Keratinocyte (primary cell): ENCODE results near the gene SCAP. TPM values are rescaled to one million over a fixed set of nuclear protein-coding genes. Genes with fewer than 3 reads are reported as not detected.

Experiments
- DNase-seq: peaks from one replicate; pipeline ENCODE4 v3.0.0-alpha.2; 2011; ENCODE audit warnings: low read depth, missing footprints, low spot score
- FAIRE-seq: peaks from 2 replicates; lab custom pipeline; 2011; peaks lifted over from hg19 to GRCh38; lab: Jason Lieb, UNC
- H2AFZ ChIP-seq: 2 replicates; pipeline ENCODE4 v1.6.0; 2012; ENCODE audit warnings: low read length, control low read depth, inconsistent platforms; ENCODE audit not compliant: control insufficient read depth
- H3K27ac ChIP-seq: 2 replicates; pipeline ENCODE4 v1.5.1; 2011; ENCODE audit warnings: low read length; ENCODE audit not compliant: control insufficient read depth, insufficient read depth
- H3K27me3 ChIP-seq: 3 replicates; pipeline ENCODE4 v1.6.0; 2011; ENCODE audit warnings: low read length; ENCODE audit not compliant: control insufficient read depth, insufficient read depth; ENCODE audit errors: extremely low read depth
- H3K36me3 ChIP-seq, 2 experiments: 2 replicates in 1 of 2; 3 replicates in 1 of 2; pipeline ENCODE4 v1.5.1; 2011; ENCODE audit warnings: low read length in 2 of 2, mild to moderate bottlenecking in 1 of 2; ENCODE audit not compliant: control insufficient read depth in 2 of 2, insufficient read depth in 2 of 2; ENCODE audit errors: extremely low read depth in 1 of 2
- H3K4me1 ChIP-seq: 3 replicates; pipeline ENCODE4 v1.5.1; 2011; ENCODE audit warnings: low read length; ENCODE audit not compliant: control insufficient read depth, insufficient read depth; ENCODE audit errors: extremely low read depth
- H3K4me2 ChIP-seq: 3 replicates; pipeline ENCODE4 v1.6.0; 2011; ENCODE audit warnings: low read depth, low read length; ENCODE audit not compliant: control insufficient read depth, insufficient read depth; ENCODE audit errors: extremely low read depth
- H3K4me3 ChIP-seq, 3 experiments: fragments of 200-600 bp in 1 of 3; sonication (generic) in 1 of 3; 2 replicates in 2 of 3; 3 replicates in 1 of 3; pipeline ENCODE4 v1.5.1; 2011 to 2016; ENCODE audit warnings: low read length in 3 of 3, mild to moderate bottlenecking in 3 of 3, control low read depth in 2 of 3, inconsistent platforms in 1 of 3, low read depth in 1 of 3, mixed read lengths in 1 of 3, mixed run types in 1 of 3, moderate library complexity in 1 of 3; ENCODE audit not compliant: control insufficient read depth in 2 of 3, insufficient read depth in 2 of 3; ENCODE audit errors: extremely low read depth in 1 of 3
- H3K79me2 ChIP-seq: 2 replicates; pipeline ENCODE4 v1.6.0; 2012; ENCODE audit warnings: low read length; ENCODE audit not compliant: control insufficient read depth, insufficient read depth
- H3K9ac ChIP-seq: 3 replicates; pipeline ENCODE4 v1.6.0; 2011; ENCODE audit warnings: low read length; ENCODE audit not compliant: control insufficient read depth, insufficient read depth; ENCODE audit errors: extremely low read depth
- H3K9me1 ChIP-seq: 3 replicates; pipeline ENCODE4 v1.6.0; 2011; ENCODE audit warnings: low read length; ENCODE audit not compliant: control insufficient read depth, insufficient read depth; ENCODE audit errors: extremely low read depth
- H3K9me3 ChIP-seq: 2 replicates; pipeline ENCODE4 v1.5.1; 2012; ENCODE audit warnings: low read depth, low read length; ENCODE audit not compliant: control insufficient read depth
- H4K20me1 ChIP-seq: 3 replicates; pipeline ENCODE4 v1.6.0; 2011; ENCODE audit warnings: low read length; ENCODE audit not compliant: control insufficient read depth, insufficient read depth; ENCODE audit errors: extremely low read depth
- EZH2 ChIP-seq: IDR thresholded peaks from one replicate; pipeline ENCODE4 v1.6.1; 2012; ENCODE audit warnings: inconsistent platforms, mild to moderate bottlenecking, low read length, moderate library complexity
- dilution Hi-C: fragments of 300-500 bp; cut with MboI; formaldehyde crosslinking; loops from one replicate; pipeline ENCODE4 v1.7.0; 2020; ENCODE audit warnings: low sequenced_read_pairs; ENCODE audit not compliant: extremely low pct_ligation_motif_present
- polyA plus RNA-seq, 5 experiments: library from polyadenylated mRNA; depleted of rRNA in 3 of 5; stranded (reverse) in 3 of 5; stranded (forward) in 1 of 5; unstranded in 1 of 5; fragments of >200 nt; gene quantifications; 1 replicate in 1 of 5; 2 replicates in 3 of 5; 3 replicates in 1 of 5; pipeline versions ENCODE4 v1.2.1 to v1.2.3, GENCODE V29; 2011 to 2012; ENCODE audit warnings: missing spikeins in 2 of 5, low read depth in 1 of 5, low replicate concordance in 1 of 5
- TF ChIP-seq, protein P1 (sequence below), 3 experiments: IDR thresholded peaks in 1 of 3; conservative IDR thresholded peaks in 1 of 3; optimal IDR thresholded peaks in 1 of 3; 2 replicates in 2 of 3; 3 replicates in 1 of 3; pipeline versions ENCODE3 to v1.5.1; 2011; ENCODE audit warnings: low read length in 3 of 3, mild to moderate bottlenecking in 3 of 3, moderate library complexity in 2 of 3, control low read depth in 1 of 3, inconsistent platforms in 1 of 3; ENCODE audit not compliant: insufficient read depth in 2 of 3; ENCODE audit errors: extremely low read depth in 1 of 3

Gene SCAP
- polyA plus RNA-seq, 1 donor (not counting 4 experiments of a cell fraction or from before 2014, with no cell fraction given): 17.7 TPM

DNA sequence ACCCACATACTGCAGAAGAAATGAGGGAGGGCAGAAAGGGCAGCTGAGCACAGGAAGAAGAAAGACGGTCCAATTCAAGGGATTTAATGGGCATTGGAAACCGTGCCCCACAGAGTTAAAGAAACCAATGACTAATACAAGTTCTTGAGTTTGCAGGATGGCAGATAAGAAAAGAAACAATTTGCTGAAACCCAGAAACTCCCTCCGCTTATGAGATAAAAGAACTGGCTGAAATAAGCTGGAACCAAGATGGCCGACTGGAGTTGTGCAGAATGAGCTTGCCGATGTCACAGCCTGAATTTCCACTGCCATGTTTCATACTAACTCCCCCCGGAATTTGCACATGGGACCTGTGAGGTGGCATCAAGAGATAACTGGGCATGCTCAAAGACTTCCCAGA, 47.1 kb downstream of the SCAP start:
- Histone ChIP-seq H2AFZ (no peak overlapping the region), H3K9me3 (no peaks in the 10 kb centered on the region), H3K27ac (no peak overlapping the region), H3K36me3 (peaks cover 27 to 32% of the 10 kb centered on the region in 2 experiments), H3K9ac (no peak overlapping the region), H3K9me1 (no peaks in the 10 kb centered on the region), H3K4me3 (no peak overlapping the region), H3K4me1 (no peaks in the 10 kb centered on the region), H4K20me1 (no peaks in the 10 kb centered on the region), H3K27me3 (no peaks in the 10 kb centered on the region), H3K4me2 (no peak overlapping the region), H3K79me2 (no peaks in the 10 kb centered on the region)
- TF ChIP-seq, protein P1, sequence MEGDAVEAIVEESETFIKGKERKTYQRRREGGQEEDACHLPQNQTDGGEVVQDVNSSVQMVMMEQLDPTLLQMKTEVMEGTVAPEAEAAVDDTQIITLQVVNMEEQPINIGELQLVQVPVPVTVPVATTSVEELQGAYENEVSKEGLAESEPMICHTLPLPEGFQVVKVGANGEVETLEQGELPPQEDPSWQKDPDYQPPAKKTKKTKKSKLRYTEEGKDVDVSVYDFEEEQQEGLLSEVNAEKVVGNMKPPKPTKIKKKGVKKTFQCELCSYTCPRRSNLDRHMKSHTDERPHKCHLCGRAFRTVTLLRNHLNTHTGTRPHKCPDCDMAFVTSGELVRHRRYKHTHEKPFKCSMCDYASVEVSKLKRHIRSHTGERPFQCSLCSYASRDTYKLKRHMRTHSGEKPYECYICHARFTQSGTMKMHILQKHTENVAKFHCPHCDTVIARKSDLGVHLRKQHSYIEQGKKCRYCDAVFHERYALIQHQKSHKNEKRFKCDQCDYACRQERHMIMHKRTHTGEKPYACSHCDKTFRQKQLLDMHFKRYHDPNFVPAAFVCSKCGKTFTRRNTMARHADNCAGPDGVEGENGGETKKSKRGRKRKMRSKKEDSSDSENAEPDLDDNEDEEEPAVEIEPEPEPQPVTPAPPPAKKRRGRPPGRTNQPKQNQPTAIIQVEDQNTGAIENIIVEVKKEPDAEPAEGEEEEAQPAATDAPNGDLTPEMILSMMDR (optimal IDR thresholded peaks at IDR 0.05 in 1 of 3, IDR thresholded peaks at IDR 0.05 in 1 of 3, conservative IDR thresholded peaks at IDR 0.05 in 1 of 3; ENCODE audit: extremely low read depth in 1 of 3, insufficient read depth in 2 of 3, low read length in 3 of 3): no peak
- no peak for TF ChIP-seq EZH2
- no peak for DNase-seq
- no peak for FAIRE-seq
- dilution Hi-C loops: no loop called here

DNA sequence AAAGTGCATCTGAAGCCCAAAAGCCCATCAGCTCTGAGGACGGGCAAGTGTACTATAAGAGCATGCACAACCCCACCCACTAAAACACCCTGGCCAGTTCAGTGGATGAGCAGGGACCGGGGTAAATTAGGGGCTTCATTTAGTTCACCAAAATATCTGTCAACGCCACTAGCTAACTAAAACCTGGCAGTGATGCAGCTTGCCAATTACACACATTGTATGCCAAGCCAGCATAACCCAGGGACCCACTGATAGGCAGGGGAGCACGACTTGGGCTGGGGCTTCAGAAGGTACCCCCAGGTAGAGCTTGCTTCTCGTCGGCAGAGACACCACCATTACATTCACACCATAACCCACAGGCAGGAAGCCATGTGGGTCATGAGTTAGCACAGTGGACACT, 47.9 kb downstream of the SCAP start:
- Histone ChIP-seq H3K9me1 (no peaks in the 10 kb centered on the region), H3K4me1 (no peaks in the 10 kb centered on the region), H3K27me3 (no peaks in the 10 kb centered on the region), H3K36me3 (peaks cover 26 to 28% of the 10 kb centered on the region in 2 experiments), H4K20me1 (no peaks in the 10 kb centered on the region), H3K9me3 (no peaks in the 10 kb centered on the region), H3K4me2 (no peak overlapping the region), H3K9ac (no peak overlapping the region), H2AFZ (no peak overlapping the region), H3K27ac (no peak overlapping the region), H3K79me2 (no peaks in the 10 kb centered on the region), H3K4me3 (no peak overlapping the region)
- FAIRE-seq (no peak), DNase-seq (no peak)
- dilution Hi-C loops: no loop called here
- TF ChIP-seq, protein P1 (optimal IDR thresholded peaks at IDR 0.05 in 1 of 3, IDR thresholded peaks at IDR 0.05 in 1 of 3, conservative IDR thresholded peaks at IDR 0.05 in 1 of 3; ENCODE audit: extremely low read depth in 1 of 3, insufficient read depth in 2 of 3, low read length in 3 of 3): no peak
- TF ChIP-seq EZH2: no peak
